Adrenal gland (tissue), 5 donors: Measurements from ENCODE around the gene CDK14.

Source experiments
- POLR2A ChIP-seq, 2 donors: fragments of 450-650 bp; IDR thresholded peaks; one replicate each; pipeline ENCODE4 v1.6.1; 2017; ENCODE audit warnings: antibody characterized with exemption in 2 of 2, mild to moderate bottlenecking in 2 of 2, moderate library complexity in 1 of 2
- TF ChIP-seq, protein P1 (sequence below), 6 experiments: fragments of 450-650 bp in 4 of 6; fragments of 200-600 bp in 2 of 6; sonication (generic) in 1 of 6; IDR thresholded peaks; 1 replicate in 5 of 6; 2 replicates in 1 of 6; pipeline versions ENCODE4 v1.5.1 to v1.8.0; 2016 to 2021; ENCODE audit warnings: antibody characterized with exemption in 6 of 6, mild to moderate bottlenecking in 2 of 6, moderate library complexity in 1 of 6
- donor health status: DM: no; HTN: no; CAD: no.

GRCh38 chr7:90715067-90715466 lies 118.9 kb downstream of the CDK14 start:
- TF ChIP-seq, protein P1, sequence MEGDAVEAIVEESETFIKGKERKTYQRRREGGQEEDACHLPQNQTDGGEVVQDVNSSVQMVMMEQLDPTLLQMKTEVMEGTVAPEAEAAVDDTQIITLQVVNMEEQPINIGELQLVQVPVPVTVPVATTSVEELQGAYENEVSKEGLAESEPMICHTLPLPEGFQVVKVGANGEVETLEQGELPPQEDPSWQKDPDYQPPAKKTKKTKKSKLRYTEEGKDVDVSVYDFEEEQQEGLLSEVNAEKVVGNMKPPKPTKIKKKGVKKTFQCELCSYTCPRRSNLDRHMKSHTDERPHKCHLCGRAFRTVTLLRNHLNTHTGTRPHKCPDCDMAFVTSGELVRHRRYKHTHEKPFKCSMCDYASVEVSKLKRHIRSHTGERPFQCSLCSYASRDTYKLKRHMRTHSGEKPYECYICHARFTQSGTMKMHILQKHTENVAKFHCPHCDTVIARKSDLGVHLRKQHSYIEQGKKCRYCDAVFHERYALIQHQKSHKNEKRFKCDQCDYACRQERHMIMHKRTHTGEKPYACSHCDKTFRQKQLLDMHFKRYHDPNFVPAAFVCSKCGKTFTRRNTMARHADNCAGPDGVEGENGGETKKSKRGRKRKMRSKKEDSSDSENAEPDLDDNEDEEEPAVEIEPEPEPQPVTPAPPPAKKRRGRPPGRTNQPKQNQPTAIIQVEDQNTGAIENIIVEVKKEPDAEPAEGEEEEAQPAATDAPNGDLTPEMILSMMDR (IDR thresholded peaks at IDR 0.05) = no peak
- TF ChIP-seq POLR2A (IDR thresholded peaks at IDR 0.05) = no peak
